Left lung (tissue), 10 donors: ENCODE data around the gene CCT6A. TPM values are rescaled to one million over a fixed set of nuclear protein-coding genes. Genes with fewer than 3 reads are reported as not detected.
"Not testable (repeated sequence)": the region's sequence is repeated elsewhere in the genome, so short reads cannot be mapped to it uniquely, and the experiment has no call there.

Source experiments
- ATAC-seq: fragments of 200-7000 bp; cut with Tn5 transposase; one replicate; pipeline ENCODE4 v1.9.1; 2020; ENCODE audit warnings: moderate library complexity
- DNase-seq, 4 donors: peaks; one replicate each; pipeline ENCODE4 v3.0.0-alpha.2; 2013 to 2020
- H3K27ac ChIP-seq, 2 donors: fragments of 200-600 bp; sonication (generic) in 1 of 2; one replicate each; pipeline versions ENCODE4 v1.5.0 to v1.8.0; 2020 to 2021
- H3K27me3 ChIP-seq, 2 donors: fragments of 200-600 bp; sonication (generic) in 1 of 2; one replicate each; pipeline versions ENCODE4 v1.5.0 to v1.8.0; 2020 to 2021
- H3K36me3 ChIP-seq, 2 donors: fragments of 200-600 bp; sonication (generic) in 1 of 2; one replicate each; pipeline versions ENCODE4 v1.5.0 to v1.8.0; 2020 to 2021
- H3K4me1 ChIP-seq, 2 donors: fragments of 200-600 bp; one replicate each; pipeline ENCODE4 v1.8.0; 2021
- H3K4me3 ChIP-seq, 2 donors: fragments of 200-600 bp; sonication (generic) in 1 of 2; one replicate each; pipeline versions ENCODE4 v1.5.0 to v1.8.0; 2020 to 2021; ENCODE audit warnings: mild to moderate bottlenecking in 1 of 2
- H3K9me3 ChIP-seq, 2 donors: fragments of 200-600 bp; sonication (generic) in 1 of 2; one replicate each; pipeline versions ENCODE4 v1.5.0 to v1.8.0; 2020 to 2021
- CTCF ChIP-seq, 2 donors: fragments of 200-600 bp; sonication (generic) in 1 of 2; IDR thresholded peaks; one replicate each; pipeline versions ENCODE4 v1.5.0 to v1.8.0; 2021; ENCODE audit warnings: antibody characterized with exemption in 2 of 2
- intact Hi-C, 2 donors: fragments of 100-400 bp; cut with DNase I; formaldehyde crosslinking; loops; one replicate each; pipeline versions ENCODE4 v1.11.2 to v1.14.2; 2022
- polyA plus RNA-seq, 6 donors: library from polyadenylated mRNA; unstranded; fragments of 120-200 nt; gene quantifications; one replicate each; pipeline ENCODE4 v1.2.1, GENCODE V29; 2013; ENCODE audit not compliant: insufficient read length in 6 of 6
- total RNA-seq, 2 donors: library from RNA; stranded (reverse); fragmentation: NEBNext Ultra II Directional; extraction: Animal tissue kit (Norgen Biotek cat#: 25700); gene quantifications; one replicate each; pipeline ENCODE4 v1.2.1, GENCODE V29; 2021
- donor health status: DM: no; HTN: yes; CAD: no.
- donor health status: DM: no; HTN: no; CAD: no.

The CCT6A gene
- total and polyA plus RNA-seq, 8 donors = 84.9 to 225 (median 208) TPM

- H3K36me3 ChIP-seq = peaks cover 0 to 63% of the 10 kb centered on the region in 2 donors
- ATAC-seq = no peak
- no peak for TF ChIP-seq CTCF (IDR thresholded peaks at IDR 0.05)
These were observed 2.4 kb downstream of the CCT6A start for GRCh38 chr7:56053993-56054392.

GRCh38 chr7:56062382-56062781 lies 10.8 kb downstream of the CCT6A start:
- Histone ChIP-seq H3K27me3 (no peaks in the 10 kb centered on the region), H3K27ac (peak overlapping the region; percentile 5 to 29), H3K4me3 (no peak overlapping the region), H3K9me3 (no peaks in the 10 kb centered on the region), H3K36me3 (peaks cover 0 to 63% of the 10 kb centered on the region in 2 donors), H3K4me1 (peaks cover 4 to 35% of the 10 kb centered on the region in 2 donors)
- no peak for ATAC-seq
- no peak for TF ChIP-seq CTCF (IDR thresholded peaks at IDR 0.05)
- intact Hi-C loops = no loop called here
- no peak for DNase-seq

More at GRCh38 chr7:56053993-56054392, 2.4 kb downstream of the CCT6A start:
- H3K27me3 ChIP-seq = no peaks in the 10 kb centered on the region
- intact Hi-C loops = no loop called here
- no peak for DNase-seq
- H3K4me1 ChIP-seq = peaks cover 15 to 44% of the 10 kb centered on the region in 2 donors
- H3K4me3 ChIP-seq = no peak overlapping the region
- H3K27ac ChIP-seq = no peak overlapping the region
- H3K9me3 ChIP-seq = no peaks in the 10 kb centered on the region

DNA sequence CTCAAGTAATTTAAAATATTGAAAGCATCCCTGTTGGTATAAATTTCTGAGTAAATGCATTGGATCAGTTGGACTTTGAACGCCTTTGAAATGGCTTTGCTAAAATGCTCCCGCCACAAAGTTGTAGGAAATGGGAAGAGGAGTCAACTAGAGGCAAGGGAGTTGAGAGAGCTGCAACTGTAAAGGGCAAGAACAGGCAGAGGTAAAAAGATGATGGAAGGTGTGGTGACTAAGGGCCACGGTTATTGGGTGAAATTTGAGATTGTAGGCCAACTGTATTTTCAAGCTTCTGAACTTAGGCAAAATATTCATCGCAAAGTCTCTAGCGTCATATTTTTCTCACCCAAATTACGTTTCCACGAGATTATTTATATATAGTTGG lies 11.9 kb downstream of the CCT6A start:
- peak overlapping the region; percentile 81 to 90 for H3K4me3 ChIP-seq
- DNase-seq (no peak), ATAC-seq (no peak)

GRCh38 chr7:56063882-56064625 lies 12.5 kb downstream of the CCT6A start, which contains the start of gene SUMF2:
Gene SUMF2, plus strand, starts transcription at chr7:56064286. Its CDS starts 26 bp downstream, at chr7:56064312.
- Histone ChIP-seq H3K27ac (peak within 1 kb of the TSS; percentile 93 to 94), H3K4me1 (peaks cover 4 to 35% of the 10 kb centered on the region in 2 donors), H3K9me3 (no peaks in the 10 kb centered on the region), H3K27me3 (no peaks in the 10 kb centered on the region), H3K36me3 (peaks cover 0 to 56% of the 10 kb centered on the region in 2 donors), H3K4me3 (peak within 1 kb of the TSS; percentile 81 to 90)
- ATAC-seq (peak; percentile 98), DNase-seq (peak; percentile 92 to 98 (median 94))
- no peak for TF ChIP-seq CTCF (IDR thresholded peaks at IDR 0.05)
- intact Hi-C loops = no loop called here

More for the DNA sequence above, 11.9 kb downstream of the CCT6A start:
- peaks cover 0 to 56% of the 10 kb centered on the region in 2 donors for H3K36me3 ChIP-seq
- H3K27ac ChIP-seq = peak overlapping the region; percentile 93 to 94
- no peaks in the 10 kb centered on the region for H3K9me3 ChIP-seq
- TF ChIP-seq CTCF (IDR thresholded peaks at IDR 0.05) = no peak
- no peaks in the 10 kb centered on the region for H3K27me3 ChIP-seq
- H3K4me1 ChIP-seq = peaks cover 4 to 35% of the 10 kb centered on the region in 2 donors
- intact Hi-C loops = no loop called here

DNA sequence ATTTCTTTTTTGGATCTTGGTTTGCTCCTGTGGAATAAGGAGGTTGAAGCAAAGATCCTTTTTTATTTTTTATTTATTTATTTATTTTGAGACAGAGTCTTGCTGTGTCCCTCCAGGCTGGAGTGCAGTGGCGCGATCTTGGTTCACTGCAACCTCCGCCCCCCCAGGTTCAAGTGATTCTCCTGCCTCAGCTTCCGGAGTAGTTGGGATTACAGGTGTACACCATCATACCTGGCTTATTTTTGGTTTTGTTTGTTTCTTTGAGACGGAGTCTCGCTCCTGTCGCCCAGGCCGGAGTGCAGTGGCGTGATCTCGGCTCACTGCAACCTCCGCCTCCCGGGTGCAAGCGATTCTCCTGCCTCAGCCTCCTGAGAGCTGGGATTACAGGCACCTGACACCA lies 14.8 kb downstream of the CCT6A start:
- H3K27me3 ChIP-seq, ATAC-seq, H3K27ac ChIP-seq, intact Hi-C loops, H3K9me3 ChIP-seq, DNase-seq, H3K4me3 ChIP-seq: not testable (repeated sequence)
- peaks cover 4 to 33% of the 10 kb centered on the region in 2 donors for H3K4me1 ChIP-seq
- peaks cover 0 to 56% of the 10 kb centered on the region in 2 donors for H3K36me3 ChIP-seq
